NCI-H226 (cell line): ENCODE measurements around the gene ZC3H18.
A peak's percentile ranks its signal among the peaks of the same experiment; 100 is the strongest.

Experiments
- DNase-seq: peaks from one replicate; pipeline ENCODE4 v3.0.0-alpha.2; 2015

Gene ZC3H18

DNA sequence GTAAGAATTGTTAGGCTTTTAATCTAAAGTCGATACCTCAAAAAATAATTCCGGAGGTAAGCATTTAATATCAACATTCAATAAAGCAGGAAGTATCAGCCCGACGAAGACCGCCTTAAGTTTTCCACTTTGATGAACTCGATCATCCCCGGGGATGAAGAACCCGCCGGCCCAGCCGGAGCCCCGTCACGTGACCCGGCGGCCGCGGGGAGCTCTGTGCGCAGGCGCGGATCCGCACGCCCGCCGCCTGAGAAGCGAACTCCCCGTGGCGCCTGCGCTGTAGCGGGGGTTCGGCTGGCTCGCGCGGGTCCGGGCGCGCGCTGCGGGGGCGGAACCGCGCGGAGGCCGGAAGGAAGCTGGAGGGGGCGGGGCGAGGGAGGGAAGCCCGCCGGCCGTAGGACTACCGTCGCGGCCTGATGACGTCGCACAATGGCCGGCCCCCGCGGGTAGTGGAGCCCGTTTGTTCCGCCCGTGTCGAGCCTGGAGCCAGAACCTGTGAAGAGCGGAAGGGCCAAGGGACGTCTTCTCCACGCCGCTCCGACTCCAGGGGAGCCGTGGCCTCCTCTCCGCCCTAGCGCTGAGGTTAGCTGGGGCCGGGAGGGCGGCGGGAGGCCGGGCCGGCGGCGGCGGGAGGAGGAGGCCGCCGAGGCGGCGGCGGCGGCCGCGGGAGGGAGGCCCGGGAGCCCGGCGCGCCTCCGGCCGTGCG is at the start of gene ZC3H18:
Gene ZC3H18 (plus strand): TSS at position 419 of the 706 bp plus-strand sequence. CDS start 6,721 bp downstream, outside the sequence.
- peak; percentile 91 for DNase-seq

DNA sequence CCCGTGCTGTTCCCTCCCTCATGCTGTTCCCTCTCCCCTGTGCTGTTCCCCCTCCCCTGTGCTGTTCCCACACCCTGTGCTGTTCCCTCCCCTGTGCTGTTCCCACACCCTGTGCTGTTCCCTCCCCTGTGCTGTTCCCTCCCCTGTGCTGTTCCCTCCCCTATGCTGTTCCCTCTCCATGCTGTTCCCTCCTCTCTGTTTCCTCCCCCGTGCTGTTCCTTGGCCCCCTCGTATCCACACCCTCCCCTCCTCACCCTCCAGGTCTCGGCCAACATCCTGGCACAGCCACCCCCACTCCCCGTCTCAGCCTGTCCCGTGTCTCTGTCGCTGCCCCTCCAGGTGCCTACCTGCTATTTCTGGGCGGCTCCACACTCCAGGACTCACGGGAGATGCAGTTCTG is 48.5 kb upstream of the ZC3H18 start:
- DNase-seq = no peak

DNA sequence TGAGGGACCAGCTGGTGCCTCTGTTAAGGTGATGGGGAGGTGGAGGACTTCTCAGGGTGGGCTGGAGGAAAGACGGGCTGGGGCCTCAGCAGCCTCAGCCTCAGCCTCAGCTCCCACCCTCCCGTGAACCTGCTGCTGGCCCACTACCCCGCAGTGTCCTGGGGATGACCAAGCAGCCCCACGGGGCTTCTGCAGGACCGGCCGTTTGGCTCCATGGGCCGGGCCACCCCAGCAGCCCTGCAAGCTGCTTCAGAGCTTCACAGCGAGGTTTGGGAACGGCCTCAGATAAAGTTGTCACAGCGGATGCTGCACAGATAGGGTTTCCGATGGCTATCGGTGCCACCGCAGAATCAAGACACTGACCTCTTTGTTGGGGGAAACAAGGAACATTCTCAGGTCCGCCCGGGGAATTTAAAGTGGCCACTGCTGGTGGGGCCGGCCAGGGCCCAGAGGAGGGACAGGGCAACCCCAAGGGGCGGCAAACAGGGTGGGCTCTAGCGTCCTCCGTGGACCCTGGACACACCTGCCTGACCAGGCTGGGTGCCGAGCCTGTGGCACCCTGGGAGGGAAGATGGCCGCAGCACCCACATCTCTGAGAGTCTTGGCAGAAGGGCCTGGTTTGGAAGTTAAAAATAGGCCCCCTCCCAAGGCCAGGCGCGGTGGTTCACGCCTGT is 47.8 kb upstream of the ZC3H18 start:
- DNase-seq = no peak

DNA sequence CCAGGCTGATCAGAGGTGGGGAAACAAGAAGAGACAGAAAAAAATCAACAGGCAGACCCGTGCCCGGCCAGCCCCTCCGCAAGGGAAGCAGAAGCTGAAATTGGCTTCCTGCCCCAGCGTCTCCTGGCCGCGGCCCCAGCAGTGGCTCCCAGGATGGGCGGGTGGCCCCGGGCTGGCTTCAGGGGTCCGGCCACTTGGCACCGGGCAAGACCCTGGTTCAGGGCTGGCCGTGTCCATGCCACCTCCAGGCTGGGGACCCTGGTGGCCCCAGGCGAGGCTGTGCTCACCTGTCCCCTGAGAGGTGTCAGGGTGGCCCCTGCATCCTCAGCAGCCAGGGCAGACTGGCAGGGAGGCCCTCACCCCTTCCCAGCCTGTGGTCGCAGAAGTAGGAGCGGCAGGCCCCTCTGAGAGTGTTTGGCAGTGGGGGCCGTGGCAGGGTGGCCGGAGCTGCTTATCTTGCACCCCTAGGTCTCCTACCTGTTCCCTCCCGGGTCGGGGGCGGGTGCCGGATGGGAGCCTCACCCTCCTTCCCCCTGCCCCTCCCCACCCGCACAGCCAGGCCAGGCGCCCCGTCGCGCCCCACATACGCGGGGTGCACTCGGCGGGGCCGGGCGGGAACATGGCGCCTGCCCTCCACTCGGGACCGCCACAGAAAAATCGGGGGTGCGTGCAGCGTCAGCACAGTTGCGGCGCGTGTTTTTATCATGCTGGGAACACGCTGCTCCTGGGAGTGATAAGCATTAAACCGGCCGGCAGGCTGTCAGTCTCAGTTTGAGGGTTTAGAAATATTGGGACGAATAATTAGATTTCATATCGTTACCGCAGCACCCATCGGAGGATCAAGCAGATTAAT is 46.7 kb upstream of the ZC3H18 start:
- DNase-seq = no peak

DNA sequence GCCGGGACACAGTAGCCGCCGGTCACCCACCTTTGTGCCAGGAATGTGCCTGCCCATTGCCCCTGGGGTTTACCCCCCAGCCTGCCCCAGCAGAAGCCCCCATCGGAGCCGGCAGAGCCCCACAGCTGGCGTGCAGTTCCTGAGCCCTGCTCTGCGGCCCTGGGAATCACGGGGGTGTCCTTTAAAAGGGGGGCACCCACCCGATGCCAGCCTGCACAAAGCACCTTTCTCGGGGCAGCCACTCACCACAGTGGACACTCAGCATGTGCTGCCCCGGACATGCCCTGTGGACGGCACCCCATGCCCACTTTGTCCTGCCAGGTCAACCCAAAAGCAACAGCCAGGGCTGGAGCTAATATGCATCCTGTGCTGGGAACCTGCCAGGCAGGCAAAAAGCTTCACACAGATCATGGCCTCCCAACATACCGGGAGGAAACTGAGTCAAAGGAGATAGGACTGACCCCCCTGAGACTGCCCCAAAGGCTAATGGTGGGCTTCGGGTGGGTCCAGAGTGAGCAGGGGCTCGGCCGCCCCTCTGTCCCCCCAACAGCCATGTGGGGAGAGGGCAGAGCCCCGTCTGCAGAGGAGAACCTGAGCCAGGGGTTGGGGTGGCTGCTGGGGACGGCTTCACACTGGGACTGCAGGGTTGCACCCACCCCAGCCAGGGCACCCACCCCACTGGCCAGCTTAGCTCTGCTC is 45.8 kb upstream of the ZC3H18 start:
- DNase-seq = no peak

DNA sequence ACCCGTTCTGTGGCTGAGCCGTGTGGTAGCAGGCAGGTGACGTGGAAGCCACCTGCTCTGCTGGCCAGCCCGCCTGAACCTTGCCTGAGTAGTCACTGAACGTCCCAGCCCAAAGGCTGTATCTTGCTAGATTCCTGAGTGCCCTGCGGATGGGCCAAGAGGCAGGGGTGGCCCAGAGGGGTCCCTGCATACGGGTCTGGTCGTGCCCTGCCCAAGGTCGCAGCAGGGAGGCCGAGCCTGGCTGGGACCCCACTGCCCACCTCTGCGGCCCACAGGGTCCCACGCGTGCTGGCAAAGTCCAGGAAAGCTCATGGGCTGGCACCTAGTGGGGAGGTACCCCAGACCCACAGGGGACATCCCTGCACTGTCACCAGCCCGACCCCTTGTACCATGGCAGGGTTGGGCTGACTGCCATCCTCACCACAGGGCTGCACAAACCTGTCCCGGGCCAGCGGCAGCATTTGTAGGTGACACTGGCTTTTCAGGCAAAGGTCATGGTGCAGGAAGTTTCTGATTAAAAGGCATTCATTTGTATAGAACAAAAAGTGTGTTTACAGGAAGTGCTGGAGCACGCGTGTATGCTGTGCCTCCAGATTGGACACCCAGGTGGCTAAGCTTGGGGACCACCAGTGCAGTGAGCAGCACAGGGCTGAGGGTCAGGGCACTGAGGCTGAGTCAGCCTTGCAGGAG is 45.1 kb upstream of the ZC3H18 start:
- no peak for DNase-seq

DNA sequence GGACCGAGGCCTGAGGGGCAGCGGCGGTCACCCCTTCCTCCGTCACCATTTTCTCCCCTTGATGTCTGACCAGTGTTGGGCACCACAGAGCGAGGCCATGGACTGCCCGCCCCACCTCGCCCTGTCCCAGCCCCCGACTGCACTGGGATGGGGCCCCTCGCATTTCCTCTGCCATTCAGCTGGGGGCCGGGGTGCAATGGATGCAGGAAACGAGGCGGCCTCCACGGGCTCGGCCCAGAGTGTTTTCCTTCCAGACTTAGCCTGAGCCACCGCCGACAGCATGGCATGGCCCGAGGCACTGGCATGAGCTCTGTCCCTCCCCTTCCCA is 44.6 kb upstream of the ZC3H18 start:
- no peak for DNase-seq

DNA sequence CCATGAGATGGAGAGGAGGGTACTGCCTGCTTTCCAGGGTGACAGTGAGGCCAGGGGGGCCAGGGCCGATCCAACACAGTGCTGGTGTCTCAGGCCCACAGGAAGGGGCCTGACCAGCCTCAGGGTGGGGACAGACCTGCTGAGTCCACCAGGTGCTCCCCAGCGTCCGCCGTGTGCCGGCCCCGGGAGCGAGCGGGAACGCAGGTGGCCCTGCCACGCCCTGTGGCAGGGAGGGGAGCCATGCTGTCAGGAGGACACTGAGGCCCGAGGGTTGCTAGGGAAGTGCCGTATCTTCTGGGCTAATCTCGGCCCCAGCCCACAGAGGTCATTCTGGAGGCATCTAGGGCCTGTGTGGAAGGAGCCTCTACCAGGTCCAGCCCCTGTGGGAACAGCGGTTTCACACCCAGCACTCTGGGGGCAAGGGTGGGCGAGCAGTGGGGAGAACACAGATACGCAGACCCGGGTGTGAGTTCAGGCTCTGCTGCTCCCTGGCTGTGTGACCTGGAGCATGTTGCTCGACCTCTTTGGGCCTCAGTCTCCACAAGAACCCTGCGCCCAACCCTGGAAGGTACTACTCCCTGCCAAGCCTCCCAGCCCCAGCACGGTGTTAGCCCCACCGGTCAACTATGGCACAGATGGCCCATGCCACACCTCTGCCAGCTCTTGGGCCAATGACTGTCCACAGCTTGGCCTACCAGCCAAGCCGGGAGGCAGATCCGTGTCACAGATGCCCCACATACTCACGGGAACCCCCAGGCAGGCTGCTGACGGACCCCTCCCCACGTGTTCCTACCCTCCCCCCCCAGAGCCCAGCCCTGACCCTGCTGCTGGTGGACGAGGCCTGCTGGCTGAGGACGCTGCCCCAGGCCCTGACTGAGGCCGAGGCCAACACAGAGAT is 43.9 kb upstream of the ZC3H18 start:
- DNase-seq = no peak

DNA sequence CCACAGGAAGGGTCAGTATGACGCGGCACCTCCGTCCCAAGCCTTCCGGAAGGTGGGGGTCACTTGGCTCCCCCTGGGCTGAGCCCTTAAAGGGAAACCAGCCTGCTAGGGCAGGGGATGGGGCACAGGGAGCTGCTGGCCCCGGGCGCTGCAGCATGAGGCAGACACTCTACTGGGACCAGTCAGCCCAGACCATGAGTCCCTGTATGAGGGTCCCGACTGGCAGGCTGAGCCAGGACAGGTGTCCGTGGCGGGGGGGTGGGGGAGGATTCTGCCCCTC is 43.4 kb upstream of the ZC3H18 start:
- no peak for DNase-seq

DNA sequence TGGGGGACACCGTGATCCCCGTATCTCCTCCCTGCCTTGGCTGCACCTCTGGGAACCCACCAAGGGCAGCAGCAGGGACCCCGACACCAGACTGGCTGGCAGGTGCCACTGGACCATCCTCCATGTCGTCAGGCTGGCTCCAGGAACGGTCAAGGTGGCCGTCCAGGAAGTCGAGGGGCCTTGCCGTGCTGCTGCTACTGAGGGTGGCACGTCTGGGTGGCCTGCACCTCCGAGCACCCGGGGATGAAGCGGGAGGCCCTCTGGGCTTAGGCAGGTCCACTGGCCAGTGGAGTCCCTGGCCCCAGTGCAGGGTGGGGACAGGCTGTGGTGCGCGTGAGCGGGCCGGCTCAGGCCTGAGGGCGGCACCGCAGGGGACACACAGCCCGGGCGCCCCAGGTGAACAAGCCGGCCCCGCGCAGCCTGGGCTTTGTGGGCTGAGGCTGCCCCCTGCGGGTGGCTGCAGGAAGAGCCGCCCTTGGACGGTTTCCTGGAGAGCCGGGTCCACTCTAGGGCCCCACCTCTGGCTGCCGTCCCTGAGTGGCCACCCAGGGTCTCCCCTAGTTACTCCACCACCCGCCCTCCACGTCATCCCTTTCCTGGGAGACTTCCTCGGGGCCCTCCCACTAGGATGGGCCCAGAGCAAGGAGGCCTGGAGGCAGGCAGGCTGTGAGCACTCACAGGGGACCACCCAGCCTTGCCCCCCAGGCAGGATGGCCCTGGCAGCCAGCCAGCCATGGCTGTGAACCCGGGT is 42.8 kb upstream of the ZC3H18 start:
- DNase-seq = peak; percentile 69

DNA sequence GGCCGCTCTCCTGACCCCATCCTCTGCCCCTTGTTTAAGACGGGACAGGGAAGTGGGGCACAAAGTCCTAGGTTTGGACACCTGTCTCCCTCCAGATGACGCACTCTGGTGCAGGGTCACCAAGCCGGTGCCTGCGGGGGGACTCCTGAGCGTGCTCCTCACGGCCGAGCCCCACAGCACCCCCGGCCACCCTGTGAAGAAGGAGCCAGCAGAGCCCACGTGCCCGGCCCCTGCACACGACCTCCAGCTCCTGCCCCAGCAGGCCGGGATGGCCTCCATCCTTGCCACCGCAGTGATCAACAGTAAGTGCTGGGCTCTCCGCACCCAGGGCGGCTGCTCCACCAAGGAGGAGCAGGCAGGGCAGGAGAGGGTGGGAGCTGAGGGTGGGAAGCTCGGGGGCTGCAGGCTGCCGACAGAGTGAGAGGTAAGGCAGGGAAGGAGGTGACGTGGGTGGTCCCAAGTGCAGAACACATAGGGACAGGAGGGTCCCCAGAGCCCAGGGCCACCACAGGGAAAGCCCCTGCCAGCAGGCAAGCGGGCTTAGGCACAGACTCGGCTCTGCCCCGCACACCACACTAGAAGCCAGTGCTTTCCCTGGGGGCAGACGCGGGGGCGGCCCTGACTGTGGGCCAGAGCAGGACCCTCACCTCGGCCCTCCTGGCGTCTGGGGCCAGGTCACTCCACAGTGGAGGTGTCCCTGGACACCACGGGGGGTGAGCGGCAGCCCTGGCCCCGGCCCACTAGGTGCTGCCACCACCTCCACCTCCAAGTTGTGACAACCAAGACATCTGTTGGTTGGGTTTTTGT is 42.1 kb upstream of the ZC3H18 start:
- DNase-seq = no peak

DNA sequence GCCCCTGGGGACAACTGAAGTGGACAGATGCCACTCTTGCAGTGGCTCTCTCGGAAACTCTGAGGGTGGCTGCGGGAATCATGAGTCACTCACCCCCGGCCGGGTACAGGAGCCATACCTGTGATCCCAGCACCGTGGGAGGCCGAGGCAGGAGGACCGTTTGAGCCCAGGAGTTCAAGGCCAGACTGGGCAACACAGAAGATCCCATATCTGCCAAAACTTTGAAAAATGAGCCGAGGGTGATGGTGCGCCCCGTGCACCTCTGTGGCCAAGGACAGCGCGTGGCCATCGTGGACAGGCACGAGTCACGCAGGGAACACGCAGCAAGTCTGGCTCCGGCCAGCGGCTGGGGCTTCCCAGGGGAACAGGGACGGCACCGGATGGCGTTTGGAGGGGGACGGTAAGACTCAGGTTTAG is 41.3 kb upstream of the ZC3H18 start:
- no peak for DNase-seq

DNA sequence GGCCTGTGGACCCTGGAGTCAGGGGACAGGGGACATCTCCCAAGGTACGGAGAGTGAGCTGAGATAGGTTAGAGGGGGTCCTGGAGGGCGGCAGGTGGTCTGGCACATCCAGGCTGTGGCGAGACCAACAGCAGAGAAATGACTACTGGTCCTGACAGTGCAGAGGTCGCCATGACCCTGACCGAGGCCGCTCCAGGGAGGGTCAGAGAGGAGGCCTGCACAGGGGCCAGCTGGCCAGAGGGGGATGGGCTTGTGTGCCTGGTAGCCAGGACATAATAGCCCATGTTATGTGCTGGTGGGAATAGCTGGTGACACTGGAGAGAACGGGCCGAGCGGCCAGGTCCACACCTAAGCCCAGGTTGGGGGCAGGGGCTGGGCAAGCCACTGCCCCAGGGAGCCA is 40.6 kb upstream of the ZC3H18 start:
- no peak for DNase-seq

DNA sequence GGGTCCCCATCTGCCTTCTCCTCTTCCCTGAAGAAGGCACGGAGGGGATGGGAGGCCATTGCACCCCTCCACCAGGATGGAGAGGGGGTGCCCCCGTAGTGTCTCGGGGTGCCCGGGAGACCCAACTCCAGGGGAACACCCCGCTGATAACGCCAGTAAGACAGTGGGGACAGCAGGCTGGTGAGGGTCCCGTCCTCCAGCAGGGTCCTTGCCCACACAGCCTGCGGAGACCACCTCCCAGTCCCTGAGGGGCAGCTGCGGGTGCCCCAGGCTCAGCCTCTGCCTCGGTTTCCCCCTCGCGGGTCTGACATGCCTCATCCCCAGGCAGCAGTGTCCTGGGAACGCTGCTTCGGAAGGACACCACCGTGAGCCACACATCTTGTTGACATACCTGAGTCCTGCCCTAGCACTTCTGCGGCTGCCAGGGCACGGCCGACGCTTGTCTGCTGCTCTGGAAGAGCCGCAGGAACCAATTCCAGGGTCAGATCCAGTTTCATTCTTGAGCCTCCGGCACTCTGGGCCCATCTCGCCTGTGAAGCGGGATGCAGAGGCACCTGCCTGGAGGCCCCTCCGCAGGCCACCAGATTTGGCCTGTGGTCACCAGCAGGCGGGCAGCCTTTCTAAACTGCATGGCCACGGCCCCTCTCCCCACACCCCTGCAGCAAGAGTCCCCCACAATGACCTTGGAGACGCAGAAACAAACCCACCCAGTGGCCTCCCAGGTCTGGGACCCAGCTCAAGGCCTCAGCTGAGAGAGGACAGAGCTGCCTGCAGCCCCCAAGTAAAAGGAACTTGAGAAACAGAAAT is 39.9 kb upstream of the ZC3H18 start:
- DNase-seq = no peak

DNA sequence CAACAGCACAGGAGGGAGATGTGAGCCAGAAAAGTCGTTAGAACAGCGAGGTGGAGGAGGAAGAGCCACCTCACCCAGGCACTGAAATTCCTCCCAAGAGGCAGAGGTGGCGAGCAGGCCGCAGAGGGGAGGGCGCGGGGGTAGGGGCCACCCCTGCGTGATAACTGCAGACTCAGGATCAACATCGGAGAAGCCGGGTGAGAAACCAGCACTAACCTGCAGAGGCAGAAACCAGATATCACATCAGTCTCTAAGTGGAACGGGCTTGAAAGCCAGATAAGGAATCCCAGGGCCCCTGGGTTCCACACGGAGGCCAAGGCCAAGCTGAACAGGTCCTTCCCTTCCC is 39.4 kb upstream of the ZC3H18 start:
- no peak for DNase-seq

DNA sequence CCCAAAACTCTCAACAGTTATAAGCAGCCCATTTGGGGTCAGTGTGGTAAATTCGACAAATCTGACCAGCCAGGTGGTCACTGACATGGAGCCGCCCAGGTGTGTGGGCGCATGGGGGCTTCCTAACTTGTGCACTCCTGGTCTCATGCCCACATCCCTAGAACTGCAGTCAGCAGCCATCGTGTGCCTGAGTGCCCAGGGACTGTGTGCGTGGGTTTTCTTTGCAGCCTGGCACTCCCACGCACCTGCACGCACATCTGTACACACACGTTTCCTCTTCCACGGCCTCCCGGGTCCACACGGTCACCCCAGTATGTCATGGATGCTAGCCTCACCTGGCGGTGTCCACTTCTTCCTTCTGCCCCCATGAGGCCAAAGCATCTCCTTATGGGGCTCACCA is 38.9 kb upstream of the ZC3H18 start:
- DNase-seq = peak; percentile 2

DNA sequence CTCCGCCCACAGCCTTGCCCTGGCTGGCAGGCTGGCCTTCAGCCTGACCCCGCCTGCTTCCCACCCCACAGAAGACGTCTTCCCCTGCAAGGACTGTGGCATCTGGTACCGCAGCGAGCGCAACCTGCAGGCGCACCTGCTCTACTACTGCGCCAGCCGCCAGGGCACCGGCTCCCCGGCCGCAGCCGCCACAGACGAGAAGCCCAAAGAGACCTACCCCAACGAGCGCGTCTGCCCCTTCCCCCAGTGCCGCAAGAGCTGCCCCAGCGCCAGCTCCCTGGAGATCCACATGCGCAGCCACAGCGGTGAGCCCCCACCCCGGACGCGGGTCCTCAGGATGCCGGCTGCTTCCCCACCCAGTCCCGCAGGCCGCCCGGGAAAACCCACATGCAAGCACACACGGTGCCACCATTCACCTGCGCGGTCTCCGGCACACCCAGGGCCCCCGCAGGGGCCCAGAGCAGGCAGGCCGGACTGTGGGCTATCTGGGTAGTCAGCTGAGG is 38.2 kb upstream of the ZC3H18 start:
- no peak for DNase-seq

DNA sequence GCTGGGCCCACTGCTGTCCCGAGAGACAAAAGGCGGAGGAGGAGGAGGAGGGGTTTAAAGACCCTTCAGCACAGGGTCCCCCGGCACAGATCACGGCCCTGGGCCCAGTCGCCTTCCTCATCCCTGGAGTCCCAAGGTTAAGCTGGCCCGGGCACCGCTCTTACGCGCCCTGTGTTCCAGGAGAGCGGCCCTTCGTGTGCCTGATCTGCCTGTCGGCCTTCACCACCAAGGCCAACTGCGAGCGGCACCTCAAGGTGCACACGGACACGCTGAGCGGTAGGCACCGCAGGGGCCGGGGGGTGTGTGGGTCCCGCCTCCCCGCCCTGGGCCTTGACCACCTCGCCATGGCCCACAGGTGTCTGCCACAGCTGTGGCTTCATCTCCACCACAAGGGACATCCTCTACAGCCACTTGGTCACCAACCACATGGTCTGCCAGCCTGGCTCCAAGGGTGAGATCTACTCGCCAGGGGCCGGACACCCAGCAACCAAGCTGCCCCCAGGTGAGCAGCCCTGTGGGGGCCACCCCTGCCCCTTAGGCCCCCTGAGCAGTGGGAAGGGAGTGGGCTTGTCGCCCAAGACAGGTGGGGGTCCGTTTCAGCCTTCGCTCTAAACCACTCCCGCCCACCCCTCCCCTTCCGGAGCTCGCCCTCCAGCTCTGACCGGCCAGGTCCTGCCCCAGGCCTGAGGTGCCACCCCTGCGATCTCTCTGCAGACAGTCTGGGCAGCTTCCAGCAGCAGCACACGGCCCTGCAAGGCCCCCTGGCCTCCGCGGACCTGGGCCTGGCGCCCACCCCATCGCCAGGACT is 37.6 kb upstream of the ZC3H18 start:
- no peak for DNase-seq
